Lung microvascular endothelial cell (primary cell): Measurements from ENCODE around the gene NMT2. TPM values are rescaled to one million over a fixed set of nuclear protein-coding genes. Genes with fewer than 3 reads are reported as not detected.
"Not testable (repeated sequence)": the region's sequence is repeated elsewhere in the genome, so short reads cannot be mapped to it uniquely, and the experiment has no call there.

Source experiments
- DNase-seq, 2 donors: peaks; one replicate each; pipeline versions ENCODE4 v3.0.0 to v3.0.0-alpha.2; 2010; ENCODE audit warnings: low read depth in 2 of 2
- total RNA-seq: library from RNA; depleted of rRNA; stranded (reverse); fragments of >200 nt; gene quantifications from 2 replicates; pipeline ENCODE4 v1.2.1, GENCODE V29; 2014

NMT2 gene
- total RNA-seq: 39.1 and 48.6 TPM in 2 replicates

- no peak for DNase-seq
These were observed at the start of gene NMT2 for GRCh38 chr10:15168291-15168785. Gene NMT2 (minus strand): TSS chr10:15168693. CDS start chr10:15168612, 81 bp downstream.

GRCh38 chr10:15216700-15217099 is 48.2 kb upstream of the NMT2 start:
- peak in 1 of 2 donors; percentile 50 for DNase-seq

- DNase-seq: no peak
These were observed 45.7 kb upstream of the NMT2 start for GRCh38 chr10:15214237-15214636.

- no peak for DNase-seq
These were observed 45.0 kb upstream of the NMT2 start for GRCh38 chr10:15213461-15213861.

GRCh38 chr10:15211464-15211979 is 43.0 kb upstream of the NMT2 start:
- peak in 1 of 2 donors; percentile 56 for DNase-seq

- no peak for DNase-seq
These were observed 42.0 kb upstream of the NMT2 start for GRCh38 chr10:15210521-15210920.

- DNase-seq: peak; percentile 85 to 91
These were observed 41.5 kb upstream of the NMT2 start for GRCh38 chr10:15209827-15210509.

- DNase-seq: no peak
These were observed 39.7 kb upstream of the NMT2 start for GRCh38 chr10:15208221-15208620.

- DNase-seq: not testable (repeated sequence)
These were observed 38.9 kb upstream of the NMT2 start for GRCh38 chr10:15207410-15207809.

GRCh38 chr10:15202639-15203038 is 34.1 kb upstream of the NMT2 start:
- DNase-seq: peak in 1 of 2 donors; percentile 72

GRCh38 chr10:15202301-15202621 is 33.8 kb upstream of the NMT2 start:
- not testable (repeated sequence) for DNase-seq

- DNase-seq: peak in 1 of 2 donors; percentile 49
These were observed 33.3 kb upstream of the NMT2 start for GRCh38 chr10:15201589-15202300.

- DNase-seq: peak; percentile 81 to 95
These were observed 32.1 kb upstream of the NMT2 start for GRCh38 chr10:15200626-15201025.

- no peak for DNase-seq
These were observed 29.4 kb upstream of the NMT2 start for GRCh38 chr10:15197911-15198310.

GRCh38 chr10:15197276-15197675 is 28.8 kb upstream of the NMT2 start:
- peak; percentile 56 to 67 for DNase-seq

- DNase-seq: peak; percentile 72 to 84
These were observed 27.7 kb upstream of the NMT2 start for GRCh38 chr10:15196021-15196834.

- DNase-seq: no peak
These were observed 20.8 kb upstream of the NMT2 start for GRCh38 chr10:15189133-15189885.

GRCh38 chr10:15188603-15189002 is 20.1 kb upstream of the NMT2 start:
- no peak for DNase-seq

GRCh38 chr10:15183689-15184481 is 15.4 kb upstream of the NMT2 start:
- DNase-seq: no peak

- DNase-seq: no peak
These were observed 14.2 kb upstream of the NMT2 start for GRCh38 chr10:15182540-15183207.
